ENCODE results near the gene EHD1.

EHD1 gene

DNA sequence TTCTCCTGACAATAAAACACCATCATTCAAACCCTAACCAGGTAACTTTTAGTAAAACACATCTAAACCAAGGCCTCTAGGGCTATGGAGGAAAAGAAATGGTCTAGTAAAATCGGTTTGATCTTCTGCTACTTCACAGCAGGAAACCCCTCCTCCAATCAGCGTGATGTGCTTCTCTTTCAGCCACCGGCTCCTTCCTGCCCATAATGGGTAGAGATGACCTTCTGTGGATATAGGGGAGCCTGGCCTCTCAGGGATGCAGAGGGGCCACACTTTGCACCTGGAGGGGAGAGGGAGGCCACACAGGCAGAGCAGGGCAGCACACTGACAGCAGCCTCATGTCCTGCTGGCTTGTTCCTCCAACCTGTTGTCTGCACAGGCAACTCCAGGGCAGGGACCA is 6.9 kb downstream of the EHD1 start:
- DNase-seq: no peak

DNA sequence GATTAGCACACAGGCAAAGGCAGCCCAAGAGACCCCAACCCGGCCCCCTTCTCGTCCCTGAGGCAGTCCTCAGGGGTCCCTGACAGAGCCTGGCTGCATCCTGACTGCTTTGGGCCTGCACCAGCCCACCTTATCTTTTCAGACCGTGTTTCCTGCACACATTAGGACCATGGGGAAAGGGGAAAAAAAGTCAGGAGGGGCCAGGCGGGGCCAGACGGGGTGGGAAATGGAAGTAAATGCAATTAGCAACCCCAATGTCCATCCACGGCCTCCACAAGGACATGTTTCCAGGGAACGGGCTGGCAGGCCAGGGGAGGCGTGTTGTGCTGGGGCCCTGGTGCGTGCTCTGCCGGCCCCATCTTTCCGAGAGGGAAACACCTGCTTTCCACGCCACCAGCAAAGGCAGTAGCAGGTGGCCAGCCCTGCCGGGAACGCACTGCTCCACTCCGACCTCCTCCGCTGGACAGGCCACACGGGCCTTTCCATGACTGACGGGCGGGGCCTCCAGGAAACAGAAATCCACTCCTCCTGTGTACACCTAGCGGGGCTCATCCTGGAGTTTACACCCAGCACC is 7.4 kb downstream of the EHD1 start:
- no peak for DNase-seq

DNA sequence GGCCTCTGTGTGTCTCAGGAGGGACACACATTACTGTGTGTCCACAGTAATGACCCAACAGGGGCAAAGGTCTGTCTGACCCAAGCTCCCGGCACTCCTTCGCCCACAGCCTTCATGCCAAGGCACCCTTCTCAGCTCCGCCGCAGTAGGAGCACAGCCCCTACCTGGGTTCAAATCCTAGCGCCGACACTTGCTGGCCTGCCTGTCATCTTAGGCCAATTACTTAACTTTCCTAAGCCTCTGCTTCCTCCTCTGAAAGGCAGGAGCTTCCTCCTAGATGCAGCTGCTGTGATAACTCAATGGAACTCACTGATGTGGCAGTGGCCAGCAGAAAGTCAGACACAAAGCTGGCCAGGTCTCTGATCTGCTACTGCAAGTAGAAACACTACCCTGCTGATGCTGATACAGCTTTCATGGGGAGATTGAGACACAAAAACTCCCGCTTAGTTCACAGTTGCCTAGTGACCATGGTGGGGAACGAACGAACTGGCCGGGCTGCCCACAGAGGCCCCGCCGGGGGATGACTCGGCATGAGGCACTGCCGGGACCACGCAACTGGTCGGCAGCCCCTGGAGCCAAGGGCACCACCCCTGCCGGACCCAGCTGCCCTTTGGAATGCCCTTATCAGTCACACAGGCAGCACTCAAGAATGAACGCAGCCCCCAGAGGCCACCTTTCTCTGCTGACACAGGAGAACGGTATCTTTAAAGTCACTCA is 8.1 kb downstream of the EHD1 start:
- no peak for DNase-seq

DNA sequence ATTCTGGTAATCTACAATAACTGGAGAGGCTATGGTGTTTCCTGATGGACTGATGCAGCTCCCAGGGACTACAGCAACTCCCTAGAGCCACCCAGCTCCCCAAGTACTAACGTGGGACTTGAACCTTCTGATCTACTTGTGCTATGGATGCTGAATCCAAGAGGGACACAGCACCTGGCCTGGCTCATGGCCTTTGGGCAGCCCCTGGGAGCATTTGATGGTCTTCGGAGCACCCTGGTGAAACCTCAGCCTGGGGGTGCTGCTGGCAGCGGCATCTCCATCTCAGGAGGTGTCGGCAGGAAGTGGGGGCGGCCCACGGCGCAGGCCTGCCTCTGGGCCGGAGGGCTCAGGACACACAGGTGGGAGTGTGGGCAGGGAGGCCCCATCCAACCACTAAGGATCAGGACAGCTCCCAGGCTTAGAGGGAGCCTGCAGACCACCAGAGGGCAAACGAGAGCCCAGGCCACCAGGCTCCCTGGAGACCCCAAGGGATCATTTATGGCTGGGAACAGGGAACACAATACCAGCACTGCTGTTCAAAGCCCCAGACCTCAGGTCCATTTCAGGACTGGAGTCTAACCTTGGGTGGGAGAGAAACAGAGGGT is 8.7 kb downstream of the EHD1 start:
- no peak for DNase-seq

DNA sequence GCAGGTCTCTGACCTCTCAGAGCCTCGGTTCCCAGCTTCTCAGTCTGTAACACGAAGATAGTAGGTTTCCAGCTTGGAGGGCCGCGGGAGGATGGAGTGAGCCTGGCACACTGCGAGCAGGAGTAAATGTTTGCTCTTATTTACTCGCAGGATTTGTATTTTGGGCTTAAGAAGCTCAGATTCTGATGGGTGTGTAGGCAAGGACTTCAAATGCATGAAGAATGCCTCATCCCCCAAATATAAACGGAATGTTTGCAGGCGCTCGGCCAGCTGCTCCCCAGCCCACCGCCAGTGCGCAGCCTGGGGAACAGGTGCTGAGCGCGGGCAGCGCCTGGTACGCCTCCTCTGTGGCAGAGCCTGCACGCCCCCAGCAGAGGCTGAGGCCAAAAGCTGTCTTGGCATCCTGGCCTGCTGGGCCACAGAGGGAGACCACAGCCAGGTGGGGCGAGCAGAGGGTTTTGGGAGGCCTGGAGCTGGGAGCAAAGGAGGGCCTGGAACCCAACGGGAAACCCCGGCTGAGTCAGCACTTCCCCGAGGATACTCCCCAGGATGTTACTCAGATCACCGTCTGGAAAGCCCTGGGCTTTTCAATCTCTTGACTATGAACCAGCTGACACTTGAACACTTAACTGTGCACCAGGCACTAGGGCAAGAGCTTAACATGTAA is 9.4 kb downstream of the EHD1 start:
- no peak for DNase-seq

DNA sequence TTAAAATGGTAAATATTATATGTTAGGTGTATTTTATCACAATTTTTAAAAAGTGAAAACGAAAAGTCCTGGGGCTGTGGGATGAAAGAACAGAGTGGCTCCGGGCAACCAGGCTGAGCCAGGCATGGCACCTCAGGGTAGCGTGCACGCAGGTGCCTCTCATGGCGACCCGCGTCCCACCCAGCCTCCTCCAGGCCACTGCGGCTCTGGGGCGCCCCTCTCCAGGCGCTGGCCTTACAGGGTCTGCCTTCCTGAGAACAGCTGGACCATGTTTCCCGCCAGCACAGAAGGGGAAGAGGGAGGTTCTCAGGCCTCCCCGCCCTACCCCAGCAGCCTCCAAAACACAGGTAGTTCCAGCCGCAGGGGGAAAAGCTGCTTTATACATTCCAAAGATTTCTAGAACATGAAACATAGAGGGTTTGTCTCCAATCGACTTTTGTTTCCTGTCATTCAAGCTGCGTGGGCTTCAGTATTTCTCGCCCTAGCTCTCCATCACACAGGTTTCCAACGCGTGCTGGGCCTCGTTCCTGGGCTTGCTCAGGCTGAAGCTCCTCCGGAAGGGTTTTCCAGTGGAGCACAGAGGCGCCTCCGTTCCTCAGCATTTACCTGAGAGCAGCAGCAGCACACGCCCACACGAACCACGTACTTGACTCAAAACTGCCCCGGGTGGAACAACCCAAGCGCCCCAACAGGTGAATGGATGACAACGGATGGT is 10.5 kb downstream of the EHD1 start:
- no peak for DNase-seq

DNA sequence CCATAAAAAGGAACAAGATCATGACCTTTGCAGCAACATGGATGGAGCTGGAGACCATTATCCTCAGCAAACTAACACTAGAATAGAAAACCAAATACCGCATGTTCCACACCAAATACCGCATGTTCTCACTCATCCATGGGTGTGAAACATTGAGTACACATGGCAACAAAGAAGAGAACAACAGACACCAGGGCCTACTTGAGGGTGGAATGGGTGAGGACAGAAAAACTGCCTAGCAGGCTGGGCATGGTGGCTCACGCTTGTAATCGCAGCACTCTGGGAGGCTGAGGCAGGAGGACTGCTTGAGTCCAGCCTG is 12.3 kb downstream of the EHD1 start:
- DNase-seq: no peak

DNA sequence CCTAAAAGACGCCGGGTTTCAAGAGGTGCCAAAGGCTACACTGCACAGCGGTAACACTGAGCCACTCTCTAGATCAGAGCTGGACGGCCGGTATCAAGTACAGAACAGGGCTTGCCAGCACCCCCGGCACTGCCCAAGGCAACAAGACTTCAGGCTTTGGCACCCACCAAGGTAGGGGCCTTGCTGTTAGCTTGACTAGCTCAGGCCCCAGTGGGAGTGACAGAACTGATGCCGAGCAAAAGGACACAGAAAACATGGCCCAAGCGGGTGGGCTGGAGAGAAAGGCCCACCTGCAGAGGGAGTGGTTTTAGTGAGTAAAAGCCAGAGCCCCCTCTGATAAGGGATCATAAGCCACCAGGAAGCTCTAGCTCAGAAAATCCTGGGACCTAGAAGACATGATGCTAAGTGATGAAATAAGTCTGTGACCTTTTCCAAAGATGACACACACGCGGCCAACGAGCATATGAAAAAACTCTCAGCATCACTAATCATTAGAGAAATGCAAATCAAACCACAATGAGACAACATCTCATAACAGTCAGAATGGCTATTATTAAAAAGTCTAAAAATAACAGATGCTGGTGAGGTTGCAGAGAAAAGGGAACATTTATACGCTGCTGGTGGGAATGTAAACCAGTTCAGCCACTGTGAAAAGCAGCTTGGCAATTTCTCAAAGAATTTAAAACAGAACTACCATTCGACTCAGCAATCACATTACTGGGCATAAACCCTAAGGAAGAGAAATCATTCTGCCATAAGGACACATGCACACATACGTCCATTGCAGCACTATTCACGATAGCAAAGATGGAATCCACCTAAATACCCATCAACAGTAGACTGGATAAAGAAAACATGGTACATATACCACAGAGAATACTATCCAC is 12.9 kb downstream of the EHD1 start:
- no peak for DNase-seq

DNA sequence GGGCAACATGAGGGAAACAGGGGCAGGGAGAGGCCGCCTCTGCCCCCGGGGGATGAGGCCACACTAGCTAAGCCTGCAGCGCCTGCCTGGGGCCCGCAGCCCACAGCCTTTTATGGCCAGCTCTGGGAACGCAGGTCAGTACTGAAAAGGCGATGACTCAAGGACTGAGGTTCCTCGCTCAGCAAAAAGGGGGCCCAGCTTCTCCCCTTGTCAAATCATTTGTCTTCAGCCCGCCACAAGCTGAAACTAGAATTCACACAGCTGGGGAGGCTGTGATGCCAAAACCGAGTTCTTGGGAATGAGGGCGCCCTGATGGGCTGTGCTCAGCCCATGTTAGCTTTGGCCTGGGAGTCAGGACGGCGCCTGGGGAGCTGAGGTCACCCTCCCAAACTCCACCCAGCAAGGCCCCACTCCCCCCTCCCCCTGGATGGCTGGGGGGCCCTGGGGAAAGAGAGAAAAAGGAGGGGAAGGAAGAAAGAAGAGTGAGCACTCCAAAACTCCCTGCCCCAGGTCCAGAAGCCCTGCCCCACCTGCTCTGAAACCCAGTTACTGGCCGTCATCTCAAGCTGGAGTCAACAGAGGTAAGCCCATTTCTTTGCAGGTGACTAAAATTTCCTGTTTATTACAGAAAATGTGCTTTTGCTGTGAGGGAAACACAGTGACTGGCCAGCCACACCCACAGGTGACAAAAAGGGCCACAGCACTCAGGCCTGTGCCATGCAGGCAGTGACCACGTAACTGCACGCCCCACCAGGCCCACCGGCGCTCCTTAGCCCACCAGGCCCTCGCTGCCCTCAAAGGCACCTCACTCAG is 13.7 kb downstream of the EHD1 start:
- no peak for DNase-seq

DNA sequence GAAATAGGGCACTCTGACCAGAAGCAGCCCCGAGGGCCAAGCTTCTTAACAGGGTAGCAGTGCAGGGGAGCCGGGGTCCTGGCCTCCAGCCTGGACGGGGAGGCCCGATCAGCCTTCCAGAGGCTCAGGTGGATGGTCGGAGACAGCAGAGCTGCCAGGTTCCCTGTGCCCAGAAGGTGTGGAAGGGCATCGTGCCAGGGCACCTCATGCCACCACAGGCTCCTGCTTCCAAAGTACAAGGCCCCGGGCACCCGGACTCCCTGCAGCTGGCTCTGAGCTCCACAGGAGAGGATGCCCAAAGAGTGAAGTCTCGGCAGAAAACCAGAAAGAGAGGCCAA is 14.3 kb downstream of the EHD1 start:
- DNase-seq: no peak

DNA sequence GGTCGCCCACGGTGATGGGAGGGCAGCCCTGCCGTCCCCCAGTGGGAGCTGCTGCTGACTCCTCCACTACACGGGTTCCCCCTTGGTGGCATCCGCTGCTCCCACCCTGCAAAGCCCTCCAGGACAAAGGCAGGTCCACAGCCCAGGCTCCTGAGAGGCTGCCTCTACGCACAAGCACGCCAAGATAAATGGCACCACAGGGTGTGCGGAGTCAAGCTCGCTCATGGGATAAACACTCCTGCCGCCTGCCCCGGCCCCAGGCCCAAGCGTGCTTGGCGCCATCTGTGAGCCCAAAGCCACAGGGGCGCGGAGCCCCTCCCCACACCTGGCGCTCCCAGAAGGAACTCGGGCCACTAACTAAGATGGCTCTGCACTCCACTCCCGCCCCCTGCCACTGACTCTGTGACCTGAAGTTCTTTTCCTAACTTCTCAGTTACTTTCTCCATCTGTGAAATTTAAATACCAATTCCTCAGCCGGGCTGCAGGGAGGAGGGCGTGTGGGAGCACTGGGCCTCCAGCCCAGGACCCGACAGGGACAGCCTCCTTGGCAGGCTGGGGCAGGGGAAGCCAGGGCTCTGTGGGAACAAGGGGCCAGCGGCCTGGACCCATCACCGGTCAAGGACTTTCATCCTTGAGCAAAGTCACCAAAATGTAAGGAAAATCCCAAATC is 14.9 kb downstream of the EHD1 start:
- DNase-seq: no peak

DNA sequence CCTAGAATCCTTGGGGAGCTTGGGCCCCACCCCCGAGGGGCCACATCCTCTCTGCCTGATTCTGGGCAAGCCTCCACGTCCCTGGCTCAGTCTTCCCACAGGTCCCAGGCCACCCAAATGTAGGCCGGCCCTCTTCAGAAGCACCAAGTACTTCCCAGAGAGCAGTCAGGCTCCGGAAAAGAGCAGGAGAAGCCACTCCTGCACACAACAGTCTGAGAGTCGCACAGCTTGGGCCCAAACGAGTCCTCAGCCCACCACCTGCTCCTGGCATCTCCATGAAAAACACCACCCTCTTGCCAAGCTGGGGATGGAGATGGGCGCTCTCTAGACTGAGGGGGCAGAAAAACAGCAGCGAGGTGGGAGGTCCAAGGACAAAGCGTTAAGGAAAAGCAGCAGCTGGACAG is 15.4 kb downstream of the EHD1 start:
- DNase-seq: no peak

DNA sequence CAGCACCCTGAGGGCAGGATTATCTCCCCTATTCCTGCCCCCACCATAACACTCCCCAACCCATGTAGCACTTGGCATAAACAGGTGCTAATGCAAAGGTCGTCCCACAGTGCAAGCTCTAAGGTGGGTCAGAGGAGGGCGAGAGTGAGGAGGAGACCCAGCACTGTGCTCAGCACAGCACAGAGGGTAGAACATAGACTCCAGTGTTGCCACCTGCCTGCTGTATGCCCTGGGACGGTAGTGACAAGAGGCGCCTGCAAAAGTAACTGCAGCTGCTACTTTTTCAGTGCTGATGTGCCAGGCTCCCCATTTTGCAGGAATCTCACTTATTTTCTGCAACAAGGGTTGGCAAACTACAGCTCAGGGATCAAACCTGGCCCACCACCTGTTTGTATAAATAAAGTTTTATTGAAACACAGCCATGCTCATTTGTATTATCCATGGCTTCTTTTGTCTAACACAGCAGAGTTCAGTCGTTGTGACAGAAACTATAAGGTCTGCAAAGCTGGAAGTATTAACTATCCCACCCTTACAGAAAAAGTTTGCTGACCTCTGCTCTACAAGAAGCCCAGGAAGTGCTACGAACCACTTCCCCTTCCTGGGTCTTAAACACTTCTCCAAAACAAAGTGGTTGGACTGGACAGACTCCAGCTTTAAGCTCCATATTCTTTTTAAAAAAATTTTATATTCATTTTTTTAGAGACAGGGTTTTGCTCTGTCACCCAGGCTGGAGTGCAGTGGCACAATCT is 17.0 kb downstream of the EHD1 start:
- no peak for DNase-seq

DNA sequence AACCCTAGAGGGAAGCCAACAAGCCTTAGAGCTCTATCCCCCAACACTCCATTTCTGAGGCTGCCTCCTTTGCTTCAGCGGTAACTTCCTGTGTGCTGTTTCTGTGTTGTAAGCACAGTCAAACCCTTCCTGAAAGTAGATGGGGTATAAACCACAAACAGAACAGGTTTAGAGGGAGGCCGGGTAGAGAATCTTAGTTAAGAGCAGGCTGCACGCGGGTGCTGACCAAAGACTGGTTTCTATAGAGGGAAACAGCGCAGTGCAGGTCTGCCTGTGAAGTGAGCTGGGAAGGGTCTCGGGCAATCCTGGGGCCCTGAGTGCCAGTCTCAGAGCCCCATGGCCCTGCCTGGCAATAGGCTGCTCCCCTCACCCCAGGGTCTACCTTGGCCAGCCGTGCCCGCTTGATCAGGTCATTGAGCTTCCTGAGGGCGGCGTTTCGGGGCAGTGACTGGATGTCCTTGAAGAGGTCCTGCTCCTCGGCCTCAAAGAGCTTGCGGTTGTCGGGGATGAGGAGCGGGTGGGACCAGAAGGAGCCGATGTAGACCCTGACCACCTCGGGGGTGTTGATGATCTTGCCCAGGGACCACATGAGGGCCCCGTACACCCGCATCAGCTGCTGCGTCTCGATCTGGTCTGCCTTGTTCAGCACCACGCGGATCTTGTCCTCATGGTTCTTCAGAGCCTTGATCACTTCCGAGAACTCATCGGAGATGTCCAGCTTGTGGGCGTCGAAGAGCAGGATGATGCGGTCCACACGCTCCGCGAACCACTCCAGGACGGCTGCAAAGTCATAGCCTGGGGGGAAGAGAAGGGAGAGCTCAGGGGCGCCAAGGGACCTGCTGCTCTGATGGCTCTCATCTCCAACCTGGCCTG is 18.6 kb downstream of the EHD1 start:
- DNase-seq: no peak

DNA sequence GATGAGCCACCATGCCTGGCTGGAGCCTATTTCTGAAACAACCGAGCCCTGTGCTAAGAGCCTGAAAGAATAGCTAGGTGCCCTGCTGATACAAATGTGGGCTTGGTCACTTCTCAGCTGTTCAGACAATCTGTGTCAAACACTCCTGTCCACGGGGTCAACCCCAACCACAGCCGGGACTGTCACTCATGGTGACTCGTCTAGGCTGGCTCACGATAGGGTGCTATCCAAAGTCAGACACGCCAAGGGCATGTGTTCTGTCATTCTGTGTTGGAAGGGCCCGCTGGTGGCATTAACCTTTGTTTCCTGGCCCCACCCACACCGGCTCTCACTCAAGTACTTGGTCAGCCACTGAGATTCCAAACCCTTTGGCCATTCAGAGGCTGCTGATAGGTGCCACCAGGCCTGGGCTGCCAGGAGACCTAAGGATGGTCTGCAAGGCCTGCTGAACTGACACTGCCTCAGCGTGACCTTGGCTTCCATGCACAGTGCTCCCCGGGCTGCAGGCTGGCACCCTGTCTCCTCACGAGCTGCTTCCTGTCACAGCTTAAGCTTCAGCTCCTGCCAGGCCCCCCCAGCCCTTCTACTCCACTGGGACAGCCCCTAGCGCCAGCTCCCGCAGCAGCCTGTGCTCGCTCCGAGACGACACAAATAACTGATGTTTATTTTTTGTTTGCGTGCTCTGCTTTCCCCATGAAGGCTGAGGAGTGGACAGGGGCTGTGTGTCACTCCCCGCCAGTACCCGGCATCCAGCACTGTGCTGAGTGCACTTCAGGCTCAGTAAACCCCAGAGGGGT is 19.8 kb downstream of the EHD1 start:
- DNase-seq: no peak

DNA sequence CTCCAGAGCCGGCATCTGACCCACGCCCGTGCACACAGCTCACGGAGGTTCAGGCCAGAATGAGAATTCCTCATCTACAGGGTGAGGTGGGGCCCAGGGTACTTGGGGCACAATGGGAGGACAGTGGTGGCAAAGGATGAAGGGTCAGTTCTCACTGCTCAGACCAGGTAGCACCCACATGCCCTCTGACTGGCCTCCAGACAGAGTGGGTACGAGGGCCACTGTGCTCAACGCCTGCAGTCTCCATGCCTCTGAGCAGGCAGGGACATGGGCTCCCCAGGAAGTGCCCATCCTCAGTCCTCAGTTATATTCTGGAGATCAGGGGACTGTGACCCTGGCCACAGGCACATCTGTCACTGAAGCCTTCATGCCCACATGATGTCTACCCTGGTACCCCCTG is 20.9 kb downstream of the EHD1 start:
- no peak for DNase-seq

DNA sequence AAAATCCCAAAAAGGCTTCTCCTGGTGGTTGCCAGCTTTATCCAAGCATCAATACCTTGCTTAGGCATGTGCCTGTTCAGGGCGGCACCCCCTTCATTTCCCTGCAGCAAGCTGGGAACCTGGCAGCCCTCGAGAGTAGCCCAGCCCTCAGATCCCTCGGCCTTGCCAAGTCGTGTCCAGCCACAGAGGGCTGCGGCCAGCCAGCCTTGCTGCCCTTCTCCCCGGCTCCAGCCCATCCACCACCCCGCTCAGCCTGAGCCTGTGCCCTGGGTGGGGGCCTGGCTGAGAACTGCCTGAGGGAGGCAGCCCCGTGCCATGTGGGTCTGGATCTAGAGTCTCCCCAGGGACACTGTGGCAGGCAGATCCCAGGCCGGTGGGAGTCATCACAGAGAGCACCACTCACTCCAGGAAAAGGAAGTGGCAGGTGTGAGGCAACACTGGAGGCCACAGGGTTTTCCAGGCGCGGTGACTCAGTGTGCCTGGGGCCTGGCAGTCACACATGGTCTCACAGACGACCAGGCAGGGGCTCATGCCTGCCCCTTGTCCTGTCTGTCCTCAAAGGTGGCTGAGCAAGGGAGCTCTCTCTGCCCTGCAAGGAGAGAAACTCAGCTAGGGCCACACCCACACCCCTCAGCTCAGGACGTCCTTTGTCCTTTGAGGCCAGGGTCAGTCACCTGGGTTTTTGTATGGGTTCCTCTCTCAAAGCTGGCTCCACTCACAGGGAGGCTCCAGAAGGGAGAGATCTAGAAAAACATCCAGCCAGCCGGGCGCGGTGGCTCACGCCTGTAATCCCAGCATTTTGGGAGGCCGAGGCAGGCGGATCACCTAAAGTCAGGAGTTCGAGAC is 21.8 kb downstream of the EHD1 start:
- peak; percentile 31 for DNase-seq
